Parathyroid adenoma (tissue), 2 donors: Measurements from ENCODE around the gene PXN.

Experiments
- H2AFZ ChIP-seq: fragments of 300-600 bp; sonication (generic); one replicate; pipeline ENCODE4 v1.7.0; 2017; ENCODE audit warnings: antibody characterized with exemption, mild to moderate bottlenecking
- H3K27ac ChIP-seq: fragments of 300-600 bp; sonication (generic); one replicate; pipeline ENCODE4 v1.7.0; 2017
- H3K27me3 ChIP-seq: fragments of 300-600 bp; sonication (generic); one replicate; pipeline ENCODE4 v1.7.0; 2017; ENCODE audit warnings: low read length; ENCODE audit not compliant: control insufficient read depth, insufficient read depth
- H3K36me3 ChIP-seq: fragments of 300-600 bp; sonication (generic); one replicate; pipeline ENCODE4 v1.7.0; 2017; ENCODE audit warnings: low read length; ENCODE audit not compliant: control insufficient read depth, insufficient read depth
- H3K4me1 ChIP-seq: fragments of 300-600 bp; sonication (generic); one replicate; pipeline ENCODE4 v1.7.0; 2017; ENCODE audit warnings: control low read depth
- H3K4me2 ChIP-seq: fragments of 300-600 bp; sonication (generic); one replicate; pipeline ENCODE4 v1.7.0; 2017; ENCODE audit warnings: low read length
- H3K4me3 ChIP-seq: fragments of 300-600 bp; sonication (generic); one replicate; pipeline ENCODE4 v1.7.0; 2017; ENCODE audit warnings: low read depth, low read length
- H3K79me2 ChIP-seq: fragments of 300-600 bp; sonication (generic); one replicate; pipeline ENCODE4 v1.7.0; 2017; ENCODE audit warnings: control low read depth
- H3K9ac ChIP-seq: fragments of 300-600 bp; sonication (generic); one replicate; pipeline ENCODE4 v1.7.0; 2017; ENCODE audit warnings: mild to moderate bottlenecking
- H3K9me3 ChIP-seq: fragments of 300-600 bp; sonication (generic); one replicate; pipeline ENCODE4 v1.7.0; 2017; ENCODE audit warnings: low read length; ENCODE audit not compliant: control insufficient read depth
- CTCF ChIP-seq: fragments of 300-600 bp; sonication (generic); IDR thresholded peaks from one replicate; pipeline ENCODE4 v1.7.0; 2017; ENCODE audit warnings: antibody characterized with exemption, mild to moderate bottlenecking
- donor health status: primary hyperparathyroidism.

Gene PXN

GRCh38 chr12:120169946-120170345 is 95.6 kb downstream of the PXN start:
- H3K9me3 ChIP-seq, result no peaks in the 10 kb centered on the region
- no peak overlapping the region for H2AFZ ChIP-seq
- no peaks in the 10 kb centered on the region for H3K27me3 ChIP-seq
- no peak for TF ChIP-seq CTCF
- H3K27ac ChIP-seq, result no peak overlapping the region
- H3K79me2 ChIP-seq, result no peaks in the 10 kb centered on the region
- no peak overlapping the region for H3K9ac ChIP-seq
- no peak overlapping the region for H3K4me2 ChIP-seq
- H3K36me3 ChIP-seq, result no peaks in the 10 kb centered on the region
- no peaks in the 10 kb centered on the region for H3K4me1 ChIP-seq
- no peak overlapping the region for H3K4me3 ChIP-seq

GRCh38 chr12:120168337-120168736 is 97.2 kb downstream of the PXN start:
- TF ChIP-seq CTCF, result no peak
- Histone ChIP-seq H3K4me3 (no peak overlapping the region), H3K9ac (no peak overlapping the region), H3K9me3 (no peaks in the 10 kb centered on the region), H3K4me2 (no peak overlapping the region), H3K27me3 (no peaks in the 10 kb centered on the region), H2AFZ (no peak overlapping the region), H3K27ac (no peak overlapping the region), H3K4me1 (no peaks in the 10 kb centered on the region), H3K79me2 (no peaks in the 10 kb centered on the region), H3K36me3 (no peaks in the 10 kb centered on the region)

- Histone ChIP-seq H3K4me3 (no peak overlapping the region), H3K4me1 (no peaks in the 10 kb centered on the region), H3K4me2 (no peak overlapping the region), H2AFZ (no peak overlapping the region), H3K36me3 (no peaks in the 10 kb centered on the region), H3K9me3 (no peaks in the 10 kb centered on the region), H3K27me3 (no peaks in the 10 kb centered on the region), H3K27ac (no peak overlapping the region), H3K79me2 (no peaks in the 10 kb centered on the region), H3K9ac (no peak overlapping the region)
- TF ChIP-seq CTCF, result no peak
Observed at GRCh38 chr12:120167529-120168095, 97.9 kb downstream of the PXN start.

- Histone ChIP-seq H3K36me3 (no peaks in the 10 kb centered on the region), H3K27me3 (no peaks in the 10 kb centered on the region), H2AFZ (no peak overlapping the region), H3K9me3 (no peaks in the 10 kb centered on the region), H3K79me2 (no peaks in the 10 kb centered on the region), H3K4me2 (no peak overlapping the region), H3K4me1 (no peaks in the 10 kb centered on the region), H3K9ac (no peak overlapping the region), H3K27ac (no peak overlapping the region), H3K4me3 (no peak overlapping the region)
- TF ChIP-seq CTCF, result no peak
Observed at GRCh38 chr12:120164293-120164692, 101.2 kb downstream of the PXN start.

- H3K79me2 ChIP-seq, result no peaks in the 10 kb centered on the region
- no peak overlapping the region for H3K27ac ChIP-seq
- TF ChIP-seq CTCF, result no peak
- H3K4me2 ChIP-seq, result no peak overlapping the region
- H3K4me1 ChIP-seq, result no peaks in the 10 kb centered on the region
- H3K9ac ChIP-seq, result no peak overlapping the region
- no peaks in the 10 kb centered on the region for H3K36me3 ChIP-seq
- H3K9me3 ChIP-seq, result no peaks in the 10 kb centered on the region
- H3K4me3 ChIP-seq, result no peak overlapping the region
- H3K27me3 ChIP-seq, result no peaks in the 10 kb centered on the region
- no peak overlapping the region for H2AFZ ChIP-seq
Observed at GRCh38 chr12:120162763-120163162, 102.8 kb downstream of the PXN start.
